ENCODE data around the gene EP400. TPM values are rescaled to one million over a fixed set of nuclear protein-coding genes. Genes with fewer than 3 reads are reported as not detected.

Gene EP400
- total and polyA plus RNA-seq, 4 experiments from 2014 or later, result 0.94 to 86.6 (median 43.8) TPM

- intact Hi-C loops (cut with micrococcal nuclease), result loop anchor here (10.0 kb wide), 1 partner anchor 222 kb away; the partner anchor contains the start of genes DDX51 and NOC4L
- no peak for DNase-seq
- Histone ChIP-seq H3K9me3 (ENCODE audit: control insufficient read depth in 1 of 2, low read length in 2 of 2) (no peaks in the 10 kb centered on the region), H3K27ac (ENCODE audit: low read depth, low read length) (no peak overlapping the region), H3K27me3 (ENCODE audit: insufficient read depth, low read length) (no peaks in the 10 kb centered on the region), H3K4me1 (ENCODE audit: insufficient read depth, low read length) (peaks cover 5% of the 10 kb centered on the region), H3K36me3 (ENCODE audit: insufficient read depth, low read length) (no peaks in the 10 kb centered on the region), H3K4me3 (ENCODE audit: low read length in 2 of 2) (no peak overlapping the region)
- CTCF ChIA-PET (ENCODE audit: partially characterized antibody), result no interaction called here
- Mint-ChIP-seq H3K4me1 (peaks cover 9 to 13% (median 11%) of the 10 kb centered on the region in 4 donors), H3K27me3 (no peaks in the 10 kb centered on the region), H3K4me3 (no peak overlapping the region), H3K9me3 (peaks cover 0 to 2% (median 0%) of the 10 kb centered on the region in 8 donors), H3K36me3 (peaks cover 3 to 8% of the 10 kb centered on the region in 2 donors), H3K27ac (no peak overlapping the region)
- POLR2A ChIA-PET (ENCODE audit: partially characterized antibody), result no interaction called here
Measured at GRCh38 chr12:131923260-131923659, 26.5 kb upstream of the EP400 start.

- peak overlapping the region; percentile 80 to 96 (median 89) for H3K4me3 Mint-ChIP-seq
- H3K27me3 ChIP-seq (ENCODE audit: insufficient read depth, low read length), result no peaks in the 10 kb centered on the region
- intact Hi-C loops (cut with micrococcal nuclease), result loop anchor here (10.0 kb wide), 1 partner anchor 217 kb away; the partner anchor contains the start of genes DDX51 and NOC4L
- peak overlapping the region in 6 of 7 donors; percentile 12 to 93 (median 50) for H3K27ac Mint-ChIP-seq
- POLR2A ChIA-PET (ENCODE audit: partially characterized antibody), result interaction anchor here (0.6 to 3.7 kb wide), 4 partner anchors 23 to 216 kb away, joined by 3 to 38 read pairs (median 16); partner anchors contain the start of genes EP400 and SFSWAP
- peaks cover 16% of the 10 kb centered on the region for H3K4me1 ChIP-seq (ENCODE audit: insufficient read depth, low read length)
- no peaks in the 10 kb centered on the region for H3K27me3 Mint-ChIP-seq
- no peaks in the 10 kb centered on the region for H3K9me3 ChIP-seq (ENCODE audit: control insufficient read depth in 1 of 2, low read length in 2 of 2)
- peaks cover 12 to 30% (median 21%) of the 10 kb centered on the region in 4 donors for H3K4me1 Mint-ChIP-seq
- peaks cover 0 to under 1% (median 0%) of the 10 kb centered on the region in 8 donors for H3K9me3 Mint-ChIP-seq
- peaks cover 7% of the 10 kb centered on the region for H3K36me3 ChIP-seq (ENCODE audit: insufficient read depth, low read length)
- DNase-seq, result no peak
- H3K27ac ChIP-seq (ENCODE audit: low read depth, low read length), result no peak overlapping the region
- CTCF ChIA-PET (ENCODE audit: partially characterized antibody), result interaction anchor here (0.7 to 1.4 kb wide), 3 partner anchors 65 to 229 kb away, joined by 3 read pairs; no protein-coding TSS in a partner anchor
- no peak overlapping the region for H3K4me3 ChIP-seq (ENCODE audit: low read length in 2 of 2)
- peaks cover 4 to 12% of the 10 kb centered on the region in 2 donors for H3K36me3 Mint-ChIP-seq
Measured at GRCh38 chr12:131927110-131928079, 22.3 kb upstream of the EP400 start.

GRCh38 chr12:131928080-131928710 is 21.5 kb upstream of the EP400 start:
- CTCF ChIA-PET (ENCODE audit: partially characterized antibody), result interaction anchor here (0.7 to 1.4 kb wide), 3 partner anchors 66 to 230 kb away, joined by 3 read pairs; no protein-coding TSS in a partner anchor
- Mint-ChIP-seq H3K36me3 (peaks cover 10 to 18% of the 10 kb centered on the region in 2 donors), H3K4me3 (peak overlapping the region; percentile 80 to 96 (median 89)), H3K27ac (peak overlapping the region; percentile 77 to 93 (median 81)), H3K27me3 (no peaks in the 10 kb centered on the region), H3K9me3 (no peaks in the 10 kb centered on the region), H3K4me1 (peaks cover 8 to 34% (median 23%) of the 10 kb centered on the region in 4 donors)
- peaks cover 16% of the 10 kb centered on the region for H3K4me1 ChIP-seq (ENCODE audit: insufficient read depth, low read length)
- peak overlapping the region in 1 of 2 donors; percentile 73 for H3K4me3 ChIP-seq (ENCODE audit: low read length in 2 of 2)
- peak in 1 of 5 donors; percentile 55 for DNase-seq
- H3K27me3 ChIP-seq (ENCODE audit: insufficient read depth, low read length), result no peaks in the 10 kb centered on the region
- intact Hi-C loops (cut with micrococcal nuclease), result loop anchor here (10.0 kb wide), 1 partner anchor 217 kb away; the partner anchor contains the start of genes DDX51 and NOC4L
- H3K36me3 ChIP-seq (ENCODE audit: insufficient read depth, low read length), result peaks cover 15% of the 10 kb centered on the region
- H3K27ac ChIP-seq (ENCODE audit: low read depth, low read length), result peak overlapping the region; percentile 72
- POLR2A ChIA-PET (ENCODE audit: partially characterized antibody), result interaction anchor here (0.6 to 3.7 kb wide), 6 partner anchors 9 to 558 kb away, joined by 3 to 38 read pairs (median 3); partner anchors contain the start of genes EP400 and SFSWAP
- no peaks in the 10 kb centered on the region for H3K9me3 ChIP-seq (ENCODE audit: control insufficient read depth in 1 of 2, low read length in 2 of 2)

GRCh38 chr12:131928711-131929580 is 20.8 kb upstream of the EP400 start, which contains the start of gene PUS1:
Gene PUS1, plus strand, starts transcription at chr12:131929276. Its CDS starts 447 bp downstream, at chr12:131929723.
- Mint-ChIP-seq H3K4me3 (peak within 1 kb of the TSS; percentile 89 to 98 (median 90)), H3K4me1 (peaks cover 8 to 34% (median 23%) of the 10 kb centered on the region in 4 donors), H3K36me3 (peaks cover 17 to 26% of the 10 kb centered on the region in 2 donors), H3K27ac (peak within 1 kb of the TSS; percentile 87 to 93 (median 90)), H3K9me3 (no peaks in the 10 kb centered on the region), H3K27me3 (no peaks in the 10 kb centered on the region)
- ChIA-PET CTCF (ENCODE audit: partially characterized antibody) (interaction anchor here (1.4 kb wide), 1 partner anchor 67 kb away, joined by 3 read pairs; no protein-coding TSS in a partner anchor), POLR2A (ENCODE audit: partially characterized antibody) (interaction anchor here (0.6 to 3.7 kb wide), 8 partner anchors 10 to 557 kb away, joined by 3 to 38 read pairs (median 4); partner anchors contain the start of genes EP400 and SFSWAP)
- peak; percentile 94 to 95 (median 95) for DNase-seq
- Histone ChIP-seq H3K27ac (ENCODE audit: low read depth, low read length) (peak within 1 kb of the TSS; percentile 72), H3K4me3 (ENCODE audit: low read length in 2 of 2) (peak within 1 kb of the TSS; percentile 42 to 81), H3K36me3 (ENCODE audit: insufficient read depth, low read length) (peaks cover 23% of the 10 kb centered on the region), H3K4me1 (ENCODE audit: insufficient read depth, low read length) (peaks cover 16% of the 10 kb centered on the region), H3K9me3 (ENCODE audit: control insufficient read depth in 1 of 2, low read length in 2 of 2) (no peaks in the 10 kb centered on the region), H3K27me3 (ENCODE audit: insufficient read depth, low read length) (no peaks in the 10 kb centered on the region)
- intact Hi-C loops (cut with micrococcal nuclease), result loop anchor here (1.0 to 10.0 kb wide), 3 partner anchors 20 to 216 kb away; partner anchors contain the start of genes DDX51, EP400, NOC4L and ULK1

- Mint-ChIP-seq H3K27ac (peak overlapping the region; percentile 78 to 93 (median 87)), H3K4me1 (peaks cover 5 to 30% (median 18%) of the 10 kb centered on the region in 4 donors), H3K9me3 (no peaks in the 10 kb centered on the region), H3K27me3 (no peaks in the 10 kb centered on the region), H3K36me3 (peaks cover 17 to 32% of the 10 kb centered on the region in 2 donors), H3K4me3 (peak overlapping the region; percentile 89 to 98 (median 90))
- peak overlapping the region; percentile 71 for H3K27ac ChIP-seq (ENCODE audit: low read depth, low read length)
- H3K36me3 ChIP-seq (ENCODE audit: insufficient read depth, low read length), result peaks cover 26% of the 10 kb centered on the region
- peak; percentile 29 to 59 (median 31) for DNase-seq
- peak overlapping the region; percentile 42 to 81 for H3K4me3 ChIP-seq (ENCODE audit: low read length in 2 of 2)
- no peaks in the 10 kb centered on the region for H3K27me3 ChIP-seq (ENCODE audit: insufficient read depth, low read length)
- peaks cover 16% of the 10 kb centered on the region for H3K4me1 ChIP-seq (ENCODE audit: insufficient read depth, low read length)
- intact Hi-C loops (cut with micrococcal nuclease), result loop anchor here (1.0 to 10.0 kb wide), 3 partner anchors 19 to 215 kb away; partner anchors contain the start of genes DDX51, EP400, NOC4L and ULK1
- ChIA-PET POLR2A (ENCODE audit: partially characterized antibody) (interaction anchor here (0.6 to 3.7 kb wide), 7 partner anchors 13 to 325 kb away, joined by 3 to 38 read pairs (median 4); partner anchors contain the start of gene EP400), CTCF (ENCODE audit: partially characterized antibody) (interaction anchor here (1.4 kb wide), 1 partner anchor 20 kb away, joined by 3 read pairs; no protein-coding TSS in a partner anchor)
- no peaks in the 10 kb centered on the region for H3K9me3 ChIP-seq (ENCODE audit: control insufficient read depth in 1 of 2, low read length in 2 of 2)
Measured at GRCh38 chr12:131929581-131930456, 19.9 kb upstream of the EP400 start.

Measured in CD4-positive, alpha-beta memory T cell (primary cell).